Muscle of arm (tissue), 12 donors: ENCODE measurements around the gene SWAP70. TPM values are rescaled to one million over a fixed set of nuclear protein-coding genes. Genes with fewer than 3 reads are reported as not detected.

Experiments
- DNase-seq: peaks from one replicate; pipeline ENCODE4 v3.0.0-alpha.2; 2013
- polyA plus RNA-seq, 12 donors: library from polyadenylated mRNA; unstranded; fragments of 120-200 nt; gene quantifications; one replicate each; pipeline ENCODE4 v1.2.1, GENCODE V29; 2013; ENCODE audit not compliant: insufficient read length in 12 of 12

The SWAP70 gene
- polyA plus RNA-seq, 12 donors: 11.9 to 24.4 (median 14.9) TPM; not detected in 1

- no peak for DNase-seq
Measured at GRCh38 chr11:9747828-9748227, 84.0 kb downstream of the SWAP70 start.

GRCh38 chr11:9748361-9748970, 84.6 kb downstream of the SWAP70 start:
- peak; percentile 59 for DNase-seq

GRCh38 chr11:9750551-9750950, 86.7 kb downstream of the SWAP70 start:
- DNase-seq: no peak

- no peak for DNase-seq
Measured at GRCh38 chr11:9752091-9752490, 88.2 kb downstream of the SWAP70 start.

GRCh38 chr11:9753021-9753420, 89.1 kb downstream of the SWAP70 start:
- no peak for DNase-seq

GRCh38 chr11:9754010-9754471, 90.2 kb downstream of the SWAP70 start:
- no peak for DNase-seq

GRCh38 chr11:9755561-9756185, 91.8 kb downstream of the SWAP70 start:
- no peak for DNase-seq

- DNase-seq: no peak
Measured at GRCh38 chr11:9756461-9756860, 92.6 kb downstream of the SWAP70 start.

- no peak for DNase-seq
Measured at GRCh38 chr11:9756878-9757277, 93.0 kb downstream of the SWAP70 start.

- DNase-seq: peak; percentile 81
Measured at GRCh38 chr11:9757809-9758636, 94.1 kb downstream of the SWAP70 start.

GRCh38 chr11:9758637-9759518, 95.0 kb downstream of the SWAP70 start:
- DNase-seq: peak; percentile 77

GRCh38 chr11:9759519-9760192, 95.8 kb downstream of the SWAP70 start:
- DNase-seq: peak; percentile 55

GRCh38 chr11:9760193-9760575, 96.3 kb downstream of the SWAP70 start:
- DNase-seq: peak; percentile 81

GRCh38 chr11:9761441-9761945, 97.6 kb downstream of the SWAP70 start:
- DNase-seq: no peak

- no peak for DNase-seq
Measured at GRCh38 chr11:9762531-9762930, 98.7 kb downstream of the SWAP70 start.

GRCh38 chr11:9763301-9763700, 99.4 kb downstream of the SWAP70 start:
- no peak for DNase-seq

GRCh38 chr11:9765320-9766101, 101.6 kb downstream of the SWAP70 start:
- DNase-seq: peak; percentile 81

- DNase-seq: no peak
Measured at GRCh38 chr11:9769621-9770020, 105.7 kb downstream of the SWAP70 start.

GRCh38 chr11:9771071-9771511, 107.2 kb downstream of the SWAP70 start:
- peak; percentile 33 for DNase-seq

GRCh38 chr11:9772218-9772617, 108.3 kb downstream of the SWAP70 start:
- no peak for DNase-seq
